Fibroblast of the aortic adventitia (primary cell): ENCODE results near the gene BICDL2. TPM values are rescaled to one million over a fixed set of nuclear protein-coding genes. Genes with fewer than 3 reads are reported as not detected.

ENCODE experiments used
- DNase-seq: peaks from one replicate; pipeline ENCODE4 v3.0.0-alpha.2; 2010; ENCODE audit warnings: low read depth
- H3K4me3 ChIP-seq: 2 replicates; pipeline ENCODE4 v1.5.1; 2011; ENCODE audit warnings: low read depth, mild to moderate bottlenecking, control low read depth, low read length, moderate library complexity
- CTCF ChIP-seq: IDR thresholded peaks from 2 replicates; pipeline ENCODE4 v1.5.1; 2011; ENCODE audit warnings: mild to moderate bottlenecking, low read length, control low read depth, inconsistent platforms; ENCODE audit not compliant: insufficient read depth
- total RNA-seq: library from RNA; depleted of rRNA; stranded (reverse); fragments of >200 nt; gene quantifications from 2 replicates; pipeline ENCODE4 v1.2.3, GENCODE V29; 2012; ENCODE audit warnings: low replicate concordance

The BICDL2 gene
- total RNA-seq, 1 donor, result not detected

GRCh38 chr16:3014971-3015370, 21.8 kb downstream of the BICDL2 start:
- TF ChIP-seq CTCF, result no peak
- no peak for DNase-seq
- no peak overlapping the region for H3K4me3 ChIP-seq

GRCh38 chr16:3013998-3014690, 22.6 kb downstream of the BICDL2 start:
- H3K4me3 ChIP-seq, result no peak overlapping the region
- no peak for DNase-seq
- TF ChIP-seq CTCF, result no peak

- H3K4me3 ChIP-seq, result no peak overlapping the region
- no peak for DNase-seq
- TF ChIP-seq CTCF, result no peak
Measured at GRCh38 chr16:3013491-3013951, 23.2 kb downstream of the BICDL2 start.

GRCh38 chr16:3012828-3013420, 23.8 kb downstream of the BICDL2 start, which contains the start of gene CLDN9:
CLDN9 (plus strand) TSS chr16:3012923; CDS start chr16:3013363, 440 bp downstream.
- no peak within 1 kb of the TSS for H3K4me3 ChIP-seq
- no peak for TF ChIP-seq CTCF
- no peak for DNase-seq

GRCh38 chr16:3012246-3012645, 24.5 kb downstream of the BICDL2 start:
- no peak for DNase-seq
- no peak for TF ChIP-seq CTCF
- H3K4me3 ChIP-seq, result no peak overlapping the region

GRCh38 chr16:3010510-3010909, 26.2 kb downstream of the BICDL2 start:
- H3K4me3 ChIP-seq, result no peak overlapping the region
- no peak for DNase-seq
- TF ChIP-seq CTCF, result no peak
